SU-DHL-6 (cell line): ENCODE measurements around the gene PDE6H.

ENCODE experiments used
- H2AFZ ChIP-seq: fragments of 200-600 bp; sonication (generic); 2 replicates; pipeline ENCODE4 v1.6.1; 2014; ENCODE audit warnings: low read depth, mild to moderate bottlenecking, moderate library complexity, mixed read lengths, antibody characterized with exemption, low read length; ENCODE audit not compliant: severe bottlenecking
- H3F3A ChIP-seq: fragments of 200-600 bp; shearing (Covaris generic); 2 replicates; pipeline ENCODE4 v1.6.0; 2016; ENCODE audit warnings: antibody characterized with exemption, mild to moderate bottlenecking; ENCODE audit not compliant: insufficient read depth
- H3K27ac ChIP-seq: fragments of 200-600 bp; sonication (generic); 2 replicates; pipeline ENCODE4 v1.5.1; 2016; ENCODE audit warnings: low read depth, mild to moderate bottlenecking, low read length, moderate library complexity, mixed read lengths
- H3K27me3 ChIP-seq: fragments of 200-600 bp; sonication (generic), shearing (Covaris generic); 2 replicates; pipeline ENCODE4 v1.6.0; 2014; ENCODE audit warnings: mild to moderate bottlenecking, low read length
- H3K36me3 ChIP-seq: fragments of 200-600 bp; sonication (generic); 2 replicates; pipeline ENCODE4 v1.6.1; 2014; ENCODE audit warnings: mild to moderate bottlenecking, low read length, mixed read lengths
- H3K4me2 ChIP-seq: fragments of 300-600, 200-600 bp; shearing (Covaris generic), sonication (generic); 2 replicates; pipeline ENCODE4 v1.6.0; 2014; ENCODE audit warnings: low read length, low read depth, mild to moderate bottlenecking; ENCODE audit not compliant: poor library complexity, severe bottlenecking
- H3K4me3 ChIP-seq: fragments of 200-600 bp; sonication (generic); 2 replicates; pipeline ENCODE4 v1.5.1; 2014; ENCODE audit warnings: antibody characterized with exemption, low read length, mild to moderate bottlenecking, mixed read lengths; ENCODE audit not compliant: insufficient read depth, poor library complexity, severe bottlenecking
- H3K79me2 ChIP-seq: fragments of 200-600 bp; sonication (generic); 2 replicates; pipeline ENCODE4 v1.6.1; 2014; ENCODE audit warnings: mild to moderate bottlenecking, low read length, moderate library complexity; ENCODE audit not compliant: insufficient read depth
- H3K9ac ChIP-seq: fragments of 200-600 bp; sonication (generic); 2 replicates; pipeline ENCODE4 v1.7.0; 2014; ENCODE audit warnings: mild to moderate bottlenecking, low read length
- H3K9me2 ChIP-seq: fragments of 200-600 bp; sonication (generic); replicated peaks from 2 replicates; pipeline ENCODE4 v1.6.1; 2014; ENCODE audit warnings: low read length; ENCODE audit not compliant: insufficient read depth
- H3K9me3 ChIP-seq: fragments of 200-600 bp; sonication (generic); 2 replicates; pipeline ENCODE4 v1.6.1; 2014; ENCODE audit warnings: low read length, mixed read lengths; ENCODE audit not compliant: insufficient read depth
- H4K20me1 ChIP-seq: fragments of 200-600 bp; sonication (generic); 2 replicates; pipeline ENCODE4 v1.6.1; 2014; ENCODE audit warnings: low read depth, mild to moderate bottlenecking, antibody characterized with exemption, low read length, moderate library complexity, mixed read lengths
- CTCF ChIP-seq: fragments of 200-600 bp; sonication (generic); IDR thresholded peaks from one replicate; pipeline ENCODE4 v1.5.1; 2017; ENCODE audit warnings: antibody characterized with exemption, mild to moderate bottlenecking, low read length, moderate library complexity; ENCODE audit not compliant: insufficient read depth, poor library complexity, severe bottlenecking
- EZH2phosphoT487 ChIP-seq: fragments of 200-600 bp; sonication (generic), shearing (Covaris generic); conservative IDR thresholded peaks from 2 replicates; pipeline ENCODE4 v1.6.1; 2018; ENCODE audit warnings: mild to moderate bottlenecking, antibody characterized with exemption, low read length, moderate library complexity, mixed read lengths

The PDE6H gene

GRCh38 chr12:14950982-14951746 is 21.7 kb upstream of the PDE6H start:
- H3K79me2 ChIP-seq = peaks cover 74% of the 10 kb centered on the region

GRCh38 chr12:14951851-14952250 is 21.0 kb upstream of the PDE6H start:
- no peak overlapping the region for H3K9ac ChIP-seq
- H3K27me3 ChIP-seq = no peaks in the 10 kb centered on the region
- peaks cover 24% of the 10 kb centered on the region for H4K20me1 ChIP-seq
- H3K4me2 ChIP-seq = peak overlapping the region; percentile 98
- H3K79me2 ChIP-seq = peaks cover 81% of the 10 kb centered on the region
- peaks cover 78% of the 10 kb centered on the region for H3F3A ChIP-seq
- H3K36me3 ChIP-seq = peaks cover 27% of the 10 kb centered on the region
- TF ChIP-seq CTCF = no peak
- no peak for TF ChIP-seq EZH2phosphoT487
- no peak overlapping the region for H3K4me3 ChIP-seq
- peak overlapping the region; percentile 96 for H3K27ac ChIP-seq
- H2AFZ ChIP-seq = no peak overlapping the region
- no peaks in the 10 kb centered on the region for H3K9me2 ChIP-seq
- no peaks in the 10 kb centered on the region for H3K9me3 ChIP-seq

More at GRCh38 chr12:14950982-14951746, 21.7 kb upstream of the PDE6H start:
- no peaks in the 10 kb centered on the region for H3K27me3 ChIP-seq
- H3F3A ChIP-seq = peaks cover 72% of the 10 kb centered on the region
- H3K4me2 ChIP-seq = peak overlapping the region; percentile 98
- no peaks in the 10 kb centered on the region for H3K9me3 ChIP-seq
- peaks cover 24% of the 10 kb centered on the region for H4K20me1 ChIP-seq
- H3K9ac ChIP-seq = peak overlapping the region; percentile 10; the same call in 1 of the 2 replicates
- H3K27ac ChIP-seq = peak overlapping the region; percentile 96
- peaks cover 34% of the 10 kb centered on the region for H3K36me3 ChIP-seq
- no peak overlapping the region for H3K4me3 ChIP-seq
- H2AFZ ChIP-seq = no peak overlapping the region
- TF ChIP-seq EZH2phosphoT487 = no peak
- no peak for TF ChIP-seq CTCF
- H3K9me2 ChIP-seq = no peaks in the 10 kb centered on the region

GRCh38 chr12:14952299-14952921 is 20.4 kb upstream of the PDE6H start:
- Histone ChIP-seq H3K27ac (peak overlapping the region; percentile 96), H4K20me1 (peaks cover 24% of the 10 kb centered on the region), H3K4me3 (no peak overlapping the region), H3K9me3 (no peaks in the 10 kb centered on the region), H3K36me3 (peaks cover 21% of the 10 kb centered on the region), H3K79me2 (peaks cover 86% of the 10 kb centered on the region), H3K4me2 (peak overlapping the region; percentile 98), H2AFZ (no peak overlapping the region), H3K9me2 (no peaks in the 10 kb centered on the region), H3K27me3 (no peaks in the 10 kb centered on the region), H3K9ac (no peak overlapping the region), H3F3A (peaks cover 84% of the 10 kb centered on the region)
- TF ChIP-seq EZH2phosphoT487 (no peak), CTCF (no peak)
